ENCODE results near the gene SYPL2.

SYPL2 gene

GRCh38 chr1:109447524-109447923, 18.8 kb upstream of the SYPL2 start:
- no peaks in the 10 kb centered on the region for H3K79me2 ChIP-seq (ENCODE audit: insufficient read depth, low read length)
- TF ChIP-seq, protein P1, sequence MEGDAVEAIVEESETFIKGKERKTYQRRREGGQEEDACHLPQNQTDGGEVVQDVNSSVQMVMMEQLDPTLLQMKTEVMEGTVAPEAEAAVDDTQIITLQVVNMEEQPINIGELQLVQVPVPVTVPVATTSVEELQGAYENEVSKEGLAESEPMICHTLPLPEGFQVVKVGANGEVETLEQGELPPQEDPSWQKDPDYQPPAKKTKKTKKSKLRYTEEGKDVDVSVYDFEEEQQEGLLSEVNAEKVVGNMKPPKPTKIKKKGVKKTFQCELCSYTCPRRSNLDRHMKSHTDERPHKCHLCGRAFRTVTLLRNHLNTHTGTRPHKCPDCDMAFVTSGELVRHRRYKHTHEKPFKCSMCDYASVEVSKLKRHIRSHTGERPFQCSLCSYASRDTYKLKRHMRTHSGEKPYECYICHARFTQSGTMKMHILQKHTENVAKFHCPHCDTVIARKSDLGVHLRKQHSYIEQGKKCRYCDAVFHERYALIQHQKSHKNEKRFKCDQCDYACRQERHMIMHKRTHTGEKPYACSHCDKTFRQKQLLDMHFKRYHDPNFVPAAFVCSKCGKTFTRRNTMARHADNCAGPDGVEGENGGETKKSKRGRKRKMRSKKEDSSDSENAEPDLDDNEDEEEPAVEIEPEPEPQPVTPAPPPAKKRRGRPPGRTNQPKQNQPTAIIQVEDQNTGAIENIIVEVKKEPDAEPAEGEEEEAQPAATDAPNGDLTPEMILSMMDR (conservative IDR thresholded peaks at IDR 0.05; ENCODE audit: low read length) = no peak
- no peak for TF ChIP-seq EZH2phosphoT487 (IDR thresholded peaks at IDR 0.05; ENCODE audit: borderline replicate concordance)
- no peak overlapping the region for H3K4me2 ChIP-seq (ENCODE audit: low read depth, low read length, poor library complexity, severe bottlenecking)
- H2AFZ ChIP-seq (ENCODE audit: low read length) = no peak overlapping the region
- no peaks in the 10 kb centered on the region for H3K4me1 ChIP-seq (ENCODE audit: insufficient read depth, low read length, poor library complexity, severe bottlenecking)
- no peaks in the 10 kb centered on the region for H4K20me1 ChIP-seq (ENCODE audit: insufficient read depth, low read length, poor library complexity, severe bottlenecking)
- H3K9ac ChIP-seq (ENCODE audit: low read depth, low read length, poor library complexity, severe bottlenecking) = no peak overlapping the region
- no peaks in the 10 kb centered on the region for H3K36me3 ChIP-seq (ENCODE audit: insufficient read depth, low read length)
- H3K4me3 ChIP-seq (ENCODE audit: low read length, poor library complexity, severe bottlenecking) = no peak overlapping the region
- peaks cover 16% of the 10 kb centered on the region for H3K27me3 ChIP-seq (ENCODE audit: insufficient read depth, low read length, poor library complexity, severe bottlenecking)
- no peaks in the 10 kb centered on the region for H3K9me3 ChIP-seq (ENCODE audit: insufficient read depth, low read depth, low read length)
- no peaks in the 10 kb centered on the region for H3K9me2 ChIP-seq (replicated peaks; ENCODE audit: low read depth, low read length)
- H3F3A ChIP-seq (ENCODE audit: low read depth) = no peaks in the 10 kb centered on the region

- Histone ChIP-seq H3K9me3 (ENCODE audit: insufficient read depth, low read depth, low read length) (peaks cover 12% of the 10 kb centered on the region), H3K4me2 (ENCODE audit: low read depth, low read length, poor library complexity, severe bottlenecking) (no peak overlapping the region), H3K4me3 (ENCODE audit: low read length, poor library complexity, severe bottlenecking) (no peak overlapping the region), H3K9ac (ENCODE audit: low read depth, low read length, poor library complexity, severe bottlenecking) (no peak overlapping the region), H3K27me3 (ENCODE audit: insufficient read depth, low read length, poor library complexity, severe bottlenecking) (no peaks in the 10 kb centered on the region), H2AFZ (ENCODE audit: low read length) (no peak overlapping the region), H4K20me1 (ENCODE audit: insufficient read depth, low read length, poor library complexity, severe bottlenecking) (no peaks in the 10 kb centered on the region), H3K36me3 (ENCODE audit: insufficient read depth, low read length) (no peaks in the 10 kb centered on the region), H3F3A (ENCODE audit: low read depth) (no peaks in the 10 kb centered on the region), H3K9me2 (replicated peaks; ENCODE audit: low read depth, low read length) (no peaks in the 10 kb centered on the region), H3K4me1 (ENCODE audit: insufficient read depth, low read length, poor library complexity, severe bottlenecking) (no peaks in the 10 kb centered on the region), H3K79me2 (ENCODE audit: insufficient read depth, low read length) (no peaks in the 10 kb centered on the region)
- no peak for TF ChIP-seq EZH2phosphoT487 (IDR thresholded peaks at IDR 0.05; ENCODE audit: borderline replicate concordance)
- TF ChIP-seq, protein P1 (conservative IDR thresholded peaks at IDR 0.05; ENCODE audit: low read length) = no peak
These were observed 11.7 kb upstream of the SYPL2 start for GRCh38 chr1:109454497-109455133.

- peaks cover 12% of the 10 kb centered on the region for H3K9me3 ChIP-seq (ENCODE audit: insufficient read depth, low read depth, low read length)
These were observed 8.5 kb upstream of the SYPL2 start for GRCh38 chr1:109457819-109458218.

More at GRCh38 chr1:109457819-109458218, 8.5 kb upstream of the SYPL2 start:
- Histone ChIP-seq H4K20me1 (ENCODE audit: insufficient read depth, low read length, poor library complexity, severe bottlenecking) (no peaks in the 10 kb centered on the region), H3K79me2 (ENCODE audit: insufficient read depth, low read length) (no peaks in the 10 kb centered on the region), H3K36me3 (ENCODE audit: insufficient read depth, low read length) (no peaks in the 10 kb centered on the region), H3K27me3 (ENCODE audit: insufficient read depth, low read length, poor library complexity, severe bottlenecking) (no peaks in the 10 kb centered on the region), H3K4me1 (ENCODE audit: insufficient read depth, low read length, poor library complexity, severe bottlenecking) (no peaks in the 10 kb centered on the region), H3K4me2 (ENCODE audit: low read depth, low read length, poor library complexity, severe bottlenecking) (no peak overlapping the region), H3K9ac (ENCODE audit: low read depth, low read length, poor library complexity, severe bottlenecking) (no peak overlapping the region), H3F3A (ENCODE audit: low read depth) (no peaks in the 10 kb centered on the region), H2AFZ (ENCODE audit: low read length) (no peak overlapping the region), H3K9me2 (replicated peaks; ENCODE audit: low read depth, low read length) (no peaks in the 10 kb centered on the region), H3K4me3 (ENCODE audit: low read length, poor library complexity, severe bottlenecking) (no peak overlapping the region)
- TF ChIP-seq EZH2phosphoT487 (IDR thresholded peaks at IDR 0.05; ENCODE audit: borderline replicate concordance) = no peak
- TF ChIP-seq, protein P1 (conservative IDR thresholded peaks at IDR 0.05; ENCODE audit: low read length) = no peak

Data from Loucy (cell line).